GM18498 (cell line): ENCODE data around the gene P2RY6.
A peak's percentile ranks its signal among the peaks of the same experiment; 100 is the strongest.

Experiments
- ATAC-seq: cut with Tn5 transposase; IDR thresholded peaks from one replicate; pipeline ENCODE4 v1.9.1; 2021; ENCODE audit warnings: mild to moderate bottlenecking, moderate library complexity; ENCODE audit not compliant: unreplicated experiment

Gene P2RY6

DNA sequence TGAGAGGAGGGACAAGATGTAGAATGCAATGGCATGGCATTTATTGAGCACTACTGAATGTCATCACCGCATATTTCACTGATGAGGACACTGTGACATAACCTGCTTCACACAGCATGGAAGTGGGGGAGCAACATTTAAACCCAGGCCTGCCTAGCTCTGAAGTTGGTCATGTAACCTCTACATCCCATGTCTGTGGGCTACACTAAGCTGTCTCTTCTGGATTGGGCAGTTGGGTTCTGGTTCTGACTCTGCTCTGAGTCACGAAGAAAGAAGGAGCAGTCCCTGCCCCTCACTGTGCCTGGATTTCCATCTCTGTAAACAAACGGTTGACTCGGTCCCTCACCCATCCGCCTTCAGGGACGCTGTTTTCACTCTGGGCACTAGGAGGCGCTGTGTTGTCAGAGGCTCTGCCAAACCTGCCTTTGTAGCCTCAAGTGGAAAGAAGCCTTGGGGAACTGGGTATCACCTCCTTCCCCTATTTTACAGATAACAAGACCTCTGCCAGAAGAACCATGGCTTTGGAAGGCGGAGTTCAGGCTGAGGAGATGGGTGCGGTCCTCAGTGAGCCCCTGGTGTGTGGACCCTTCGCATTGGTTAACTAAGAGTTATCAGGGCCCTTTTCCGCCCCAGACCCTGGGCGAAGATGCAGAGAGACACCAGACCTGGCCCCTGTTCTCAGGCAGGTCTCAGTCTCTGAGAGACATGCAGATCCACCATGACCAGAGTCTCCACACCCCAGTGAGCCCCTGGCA is 23.3 kb downstream of the P2RY6 start:
- ATAC-seq: no peak

DNA sequence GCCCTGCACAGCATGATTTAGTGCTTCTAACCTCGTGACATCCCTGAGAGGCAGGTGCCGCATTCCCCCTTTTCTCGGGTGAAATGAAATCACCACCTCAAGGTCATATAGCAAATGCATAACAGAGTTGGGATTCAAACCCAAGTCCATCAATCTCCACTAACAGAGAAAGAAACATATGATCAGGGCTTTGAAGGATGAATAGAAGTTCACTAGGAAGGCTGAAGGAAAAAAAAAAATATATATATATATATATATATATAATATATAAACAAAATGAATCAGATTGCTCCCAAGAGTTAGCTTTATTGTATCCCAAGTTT is 23.8 kb downstream of the P2RY6 start:
- no peak for ATAC-seq

DNA sequence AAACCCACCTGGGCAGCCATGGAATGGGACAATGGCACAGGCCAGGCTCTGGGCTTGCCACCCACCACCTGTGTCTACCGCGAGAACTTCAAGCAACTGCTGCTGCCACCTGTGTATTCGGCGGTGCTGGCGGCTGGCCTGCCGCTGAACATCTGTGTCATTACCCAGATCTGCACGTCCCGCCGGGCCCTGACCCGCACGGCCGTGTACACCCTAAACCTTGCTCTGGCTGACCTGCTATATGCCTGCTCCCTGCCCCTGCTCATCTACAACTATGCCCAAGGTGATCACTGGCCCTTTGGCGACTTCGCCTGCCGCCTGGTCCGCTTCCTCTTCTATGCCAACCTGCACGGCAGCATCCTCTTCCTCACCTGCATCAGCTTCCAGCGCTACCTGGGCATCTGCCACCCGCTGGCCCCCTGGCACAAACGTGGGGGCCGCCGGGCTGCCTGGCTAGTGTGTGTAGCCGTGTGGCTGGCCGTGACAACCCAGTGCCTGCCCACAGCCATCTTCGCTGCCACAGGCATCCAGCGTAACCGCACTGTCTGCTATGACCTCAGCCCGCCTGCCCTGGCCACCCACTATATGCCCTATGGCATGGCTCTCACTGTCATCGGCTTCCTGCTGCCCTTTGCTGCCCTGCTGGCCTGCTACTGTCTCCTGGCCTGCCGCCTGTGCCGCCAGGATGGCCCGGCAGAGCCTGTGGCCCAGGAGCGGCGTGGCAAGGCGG is 24.5 kb downstream of the P2RY6 start:
- no peak for ATAC-seq

DNA sequence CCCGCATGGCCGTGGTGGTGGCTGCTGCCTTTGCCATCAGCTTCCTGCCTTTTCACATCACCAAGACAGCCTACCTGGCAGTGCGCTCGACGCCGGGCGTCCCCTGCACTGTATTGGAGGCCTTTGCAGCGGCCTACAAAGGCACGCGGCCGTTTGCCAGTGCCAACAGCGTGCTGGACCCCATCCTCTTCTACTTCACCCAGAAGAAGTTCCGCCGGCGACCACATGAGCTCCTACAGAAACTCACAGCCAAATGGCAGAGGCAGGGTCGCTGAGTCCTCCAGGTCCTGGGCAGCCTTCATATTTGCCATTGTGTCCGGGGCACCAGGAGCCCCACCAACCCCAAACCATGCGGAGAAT is 25.1 kb downstream of the P2RY6 start:
- no peak for ATAC-seq

DNA sequence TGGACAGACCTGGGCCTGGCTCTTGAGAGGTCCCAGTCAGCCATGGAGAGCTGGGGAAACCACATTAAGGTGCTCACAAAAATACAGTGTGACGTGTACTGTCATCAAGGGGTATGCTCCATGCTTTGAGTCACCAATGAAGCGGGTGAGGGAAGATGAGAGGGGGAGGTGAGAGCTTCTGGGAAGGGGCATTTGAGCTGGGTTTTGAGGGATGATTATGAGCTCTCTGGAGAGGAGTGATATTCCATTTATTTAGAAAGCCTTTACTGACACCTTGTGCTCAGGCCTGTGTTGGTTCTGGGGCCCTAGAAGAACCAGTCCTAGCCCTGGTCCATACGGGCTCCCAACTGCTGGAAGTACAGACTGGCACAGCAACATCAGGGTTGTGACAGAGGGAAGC is 25.6 kb downstream of the P2RY6 start:
- ATAC-seq: no peak

DNA sequence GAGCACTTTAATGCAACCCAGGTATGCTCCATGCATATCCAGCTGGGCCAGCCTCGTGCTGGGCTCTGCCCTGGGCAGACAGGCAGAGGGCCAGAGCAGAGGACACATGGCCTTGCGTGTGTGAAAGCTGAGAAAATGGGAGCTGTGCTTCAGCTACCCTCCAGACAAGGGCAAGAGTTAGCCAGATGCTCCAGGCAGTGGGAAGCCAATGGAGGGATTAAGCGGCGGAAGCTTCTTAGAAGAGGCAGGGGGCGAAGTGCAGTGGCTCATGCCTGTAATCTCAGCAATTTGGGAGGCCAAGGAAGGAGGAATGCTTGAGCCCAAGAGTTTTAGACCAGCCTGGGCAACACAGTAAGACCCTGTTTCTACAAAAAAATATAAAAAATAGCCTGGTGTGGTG is 26.1 kb downstream of the P2RY6 start:
- no peak for ATAC-seq

DNA sequence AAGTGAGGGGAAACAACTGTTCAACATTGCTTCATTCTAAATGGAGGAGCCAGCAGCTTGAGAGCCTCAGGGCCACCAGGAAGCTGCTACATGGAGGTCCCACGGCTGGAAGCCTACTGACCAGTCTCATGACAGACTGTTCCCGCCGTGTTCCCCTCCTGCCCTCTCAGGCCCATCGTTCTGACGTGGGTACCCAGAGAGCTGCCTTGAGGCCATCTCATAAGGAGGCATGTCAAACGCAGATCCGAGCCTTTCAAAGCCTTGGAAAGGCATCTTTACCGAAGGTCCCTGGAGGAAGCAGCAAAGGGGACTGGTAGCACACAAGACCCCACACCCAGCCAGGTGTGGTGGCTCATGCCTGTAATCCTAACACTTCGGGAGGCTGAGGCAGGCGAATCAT is 27.6 kb downstream of the P2RY6 start:
- ATAC-seq: no peak

DNA sequence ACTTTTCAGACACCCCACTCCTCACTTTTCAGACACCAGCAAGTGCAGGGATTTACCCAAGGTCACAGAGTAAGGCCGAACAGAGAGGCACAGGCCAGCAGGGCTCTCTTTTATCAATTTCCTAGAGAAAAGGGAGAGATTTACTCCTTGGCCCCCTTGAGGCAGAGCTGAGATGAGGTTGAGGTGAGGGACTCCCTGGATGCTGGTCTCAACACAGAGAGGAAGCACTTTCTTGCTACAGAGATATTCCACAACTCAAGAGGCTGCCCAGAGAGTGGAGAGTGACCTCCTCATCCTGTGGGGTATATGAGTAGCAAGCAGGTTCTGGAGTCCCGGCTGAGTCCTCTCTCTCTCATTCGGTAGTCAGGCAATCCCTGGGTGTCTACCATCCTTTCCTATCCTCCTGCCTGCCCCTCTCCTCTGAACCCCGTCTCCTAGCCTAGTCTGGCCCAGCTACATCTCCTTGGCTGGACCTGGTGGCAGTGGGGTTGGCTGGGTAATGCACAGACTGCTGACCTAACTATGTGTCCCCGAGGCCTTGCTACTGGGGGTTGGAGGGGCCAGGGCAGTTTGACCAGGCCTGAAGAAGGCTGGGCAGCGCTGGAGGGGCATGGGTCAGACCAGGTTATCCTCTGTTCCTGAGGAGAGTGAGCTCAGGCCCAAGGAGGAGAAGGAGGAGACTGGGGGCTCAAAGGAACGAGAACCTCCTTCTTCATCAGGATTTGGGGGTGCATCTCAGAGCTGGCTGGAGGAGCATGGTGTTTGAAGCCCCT is 34.1 kb downstream of the P2RY6 start:
- ATAC-seq: no peak

DNA sequence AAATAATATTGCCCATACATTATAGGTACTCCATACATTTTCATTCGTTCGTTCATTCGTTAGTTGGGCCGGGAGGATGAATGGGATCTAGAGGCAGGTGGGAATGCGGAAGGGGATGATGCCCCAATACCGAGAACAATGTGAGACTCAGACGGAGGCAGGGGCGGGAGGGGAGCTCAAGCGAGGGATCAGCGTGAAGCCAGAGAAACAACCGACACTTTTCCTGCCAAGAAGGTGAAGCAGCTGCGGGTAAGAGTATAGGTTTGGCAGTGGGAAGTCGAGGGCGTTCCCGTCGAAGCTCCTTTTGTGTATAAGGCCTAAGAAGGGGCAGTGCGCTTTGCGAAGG is 34.8 kb downstream of the P2RY6 start:
- ATAC-seq: no peak

DNA sequence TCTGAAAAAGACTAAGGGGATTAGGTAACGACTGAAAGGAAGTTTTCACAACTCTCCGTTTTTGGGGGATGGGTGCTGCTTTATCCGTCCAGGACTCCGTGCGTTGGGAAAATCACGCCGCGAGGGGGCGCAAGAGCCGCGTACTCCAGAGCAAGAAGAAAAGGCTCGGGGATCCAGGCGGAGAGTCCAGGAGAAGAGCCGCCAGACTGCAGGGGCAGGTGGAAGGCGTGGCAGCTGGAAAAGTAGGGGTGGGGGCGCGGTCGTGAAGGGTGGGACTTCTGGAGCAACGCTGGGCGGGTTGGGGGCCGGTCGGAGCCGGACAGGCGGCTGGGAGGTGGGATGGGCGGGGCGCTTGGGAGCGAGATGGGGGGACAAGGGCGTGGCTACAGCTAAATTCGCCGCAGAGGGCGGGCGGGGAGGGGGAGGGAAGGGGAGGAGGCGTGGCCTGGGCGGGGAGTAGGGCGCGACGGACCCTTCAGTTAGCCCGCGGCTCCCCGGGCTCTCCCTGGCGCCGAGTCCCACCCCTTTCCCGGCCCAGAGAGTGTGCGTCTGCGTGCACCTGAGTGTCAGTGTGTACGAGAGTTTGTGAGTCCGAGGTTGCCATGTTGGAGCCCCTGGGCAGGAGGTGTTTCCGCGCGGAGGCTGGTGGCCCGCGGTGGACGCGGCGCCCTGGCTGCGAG is 35.3 kb downstream of the P2RY6 start:
- ATAC-seq: peak; percentile 61

DNA sequence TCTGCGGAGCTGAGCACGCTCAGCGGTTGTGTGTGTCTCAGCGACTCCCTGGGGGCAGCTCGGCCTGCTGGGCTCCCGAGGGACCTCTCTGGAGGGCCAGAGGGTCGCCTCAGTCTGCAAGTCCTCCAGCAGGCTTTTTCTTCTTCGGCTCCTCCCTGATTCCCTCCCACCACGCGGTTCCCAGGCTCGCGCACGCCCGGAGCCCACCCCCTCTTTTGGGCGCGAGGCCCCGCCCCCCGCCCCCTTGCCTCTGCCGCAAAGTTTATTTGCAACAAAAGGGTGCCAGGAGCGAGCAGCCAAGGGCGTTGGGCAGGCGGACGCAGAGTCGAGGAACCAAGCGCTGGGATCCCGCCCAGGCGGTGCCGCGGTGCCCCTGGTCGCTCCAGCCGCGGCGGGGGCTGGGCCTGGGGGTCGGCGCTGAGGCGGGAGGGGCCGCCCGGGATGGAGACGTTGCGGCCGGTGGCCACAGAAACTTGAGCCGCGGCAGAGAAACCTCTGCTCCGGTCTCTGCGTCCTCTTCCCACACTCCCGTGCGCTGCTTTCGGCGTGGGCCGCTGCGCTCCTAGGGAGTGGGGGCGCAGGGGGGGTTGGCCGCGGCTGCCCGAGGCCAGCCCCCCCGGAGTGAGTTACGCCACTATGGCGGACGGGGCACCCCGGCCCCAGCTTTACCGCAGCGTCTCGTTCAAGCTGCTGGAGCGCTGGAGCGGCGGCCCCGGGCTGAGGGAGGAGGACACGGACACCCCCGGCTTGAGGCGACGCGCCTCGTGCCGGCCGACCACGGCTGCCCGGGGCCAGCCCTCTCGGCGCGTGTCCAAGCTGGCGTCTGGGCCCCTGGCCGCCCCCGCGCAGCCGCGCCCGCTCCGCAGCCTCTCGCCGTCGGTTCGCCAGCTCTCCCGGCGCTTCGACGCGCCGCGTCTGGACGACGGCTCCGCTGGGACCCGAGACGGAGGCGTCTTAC is 36.1 kb downstream of the P2RY6 start, which contains the start of gene ARHGEF17:
ARHGEF17 (plus strand) TSS at position 274 of the 958 bp plus-strand sequence; CDS start at position 637, 363 bp downstream.
- ATAC-seq: peak; percentile 28

DNA sequence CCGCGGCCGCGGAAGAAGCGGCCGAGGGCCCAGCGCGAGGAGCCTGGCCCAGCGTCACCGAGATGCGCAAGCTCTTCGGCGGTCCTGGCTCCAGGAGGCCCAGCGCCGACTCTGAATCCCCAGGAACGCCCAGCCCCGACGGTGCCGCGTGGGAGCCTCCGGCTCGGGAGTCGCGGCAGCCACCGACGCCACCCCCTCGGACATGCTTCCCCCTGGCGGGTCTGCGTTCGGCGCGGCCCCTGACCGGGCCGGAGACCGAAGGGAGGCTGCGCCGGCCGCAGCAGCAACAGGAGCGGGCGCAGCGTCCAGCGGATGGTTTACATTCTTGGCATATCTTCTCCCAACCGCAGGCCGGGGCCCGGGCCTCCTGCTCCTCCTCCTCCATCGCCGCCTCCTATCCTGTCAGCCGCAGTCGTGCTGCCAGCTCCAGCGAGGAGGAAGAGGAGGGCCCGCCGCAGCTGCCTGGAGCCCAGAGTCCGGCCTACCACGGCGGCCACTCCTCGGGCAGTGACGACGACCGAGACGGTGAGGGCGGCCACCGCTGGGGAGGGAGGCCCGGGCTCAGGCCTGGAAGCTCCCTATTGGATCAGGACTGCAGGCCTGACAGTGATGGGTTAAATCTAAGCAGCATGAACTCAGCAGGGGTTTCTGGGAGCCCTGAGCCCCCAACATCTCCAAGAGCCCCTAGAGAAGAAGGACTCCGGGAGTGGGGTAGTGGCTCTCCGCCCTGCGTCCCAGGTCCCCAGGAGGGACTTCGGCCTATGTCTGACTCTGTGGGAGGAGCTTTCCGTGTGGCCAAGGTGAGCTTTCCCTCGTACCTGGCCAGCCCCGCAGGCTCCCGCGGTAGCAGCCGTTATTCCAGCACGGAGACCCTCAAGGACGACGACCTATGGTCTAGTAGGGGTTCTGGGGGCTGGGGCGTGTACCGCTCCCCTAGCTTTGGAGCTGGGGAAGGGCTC is 37.1 kb downstream of the P2RY6 start:
- no peak for ATAC-seq

DNA sequence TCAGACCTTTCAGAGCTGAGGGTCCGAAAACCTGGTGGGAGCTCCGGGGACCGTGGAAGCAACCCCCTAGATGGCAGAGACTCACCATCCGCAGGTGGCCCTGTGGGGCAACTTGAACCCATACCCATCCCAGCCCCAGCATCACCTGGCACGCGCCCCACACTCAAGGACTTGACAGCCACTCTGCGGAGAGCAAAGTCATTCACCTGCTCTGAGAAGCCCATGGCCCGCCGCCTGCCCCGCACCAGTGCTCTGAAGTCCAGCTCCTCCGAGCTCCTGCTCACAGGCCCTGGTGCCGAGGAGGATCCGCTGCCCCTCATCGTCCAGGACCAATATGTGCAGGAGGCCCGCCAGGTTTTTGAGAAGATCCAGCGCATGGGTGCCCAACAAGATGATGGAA is 37.9 kb downstream of the P2RY6 start:
- no peak for ATAC-seq

DNA sequence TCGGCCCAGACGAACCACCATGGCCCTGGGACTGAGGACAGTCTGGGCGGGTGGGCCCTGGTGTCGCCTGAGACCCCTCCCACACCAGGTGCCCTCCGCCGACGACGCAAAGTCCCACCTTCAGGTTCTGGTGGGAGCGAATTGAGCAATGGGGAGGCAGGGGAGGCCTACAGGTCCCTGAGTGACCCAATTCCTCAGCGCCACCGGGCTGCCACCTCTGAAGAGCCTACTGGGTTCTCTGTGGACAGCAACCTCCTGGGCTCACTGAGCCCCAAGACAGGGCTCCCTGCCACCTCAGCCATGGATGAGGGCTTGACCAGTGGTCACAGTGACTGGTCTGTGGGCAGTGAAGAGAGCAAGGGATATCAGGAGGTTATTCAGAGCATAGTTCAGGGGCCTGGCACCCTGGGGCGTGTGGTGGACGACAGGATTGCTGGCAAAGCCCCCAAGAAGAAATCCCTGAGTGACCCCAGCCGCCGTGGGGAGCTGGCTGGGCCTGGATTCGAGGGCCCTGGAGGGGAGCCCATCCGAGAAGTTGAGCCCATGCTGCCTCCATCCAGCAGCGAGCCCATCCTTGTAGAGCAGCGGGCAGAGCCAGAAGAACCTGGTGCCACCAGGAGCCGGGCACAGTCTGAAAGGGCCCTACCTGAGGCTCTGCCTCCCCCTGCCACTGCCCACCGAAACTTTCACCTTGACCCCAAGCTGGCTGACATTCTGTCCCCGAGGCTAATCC is 38.7 kb downstream of the P2RY6 start:
- no peak for ATAC-seq

DNA sequence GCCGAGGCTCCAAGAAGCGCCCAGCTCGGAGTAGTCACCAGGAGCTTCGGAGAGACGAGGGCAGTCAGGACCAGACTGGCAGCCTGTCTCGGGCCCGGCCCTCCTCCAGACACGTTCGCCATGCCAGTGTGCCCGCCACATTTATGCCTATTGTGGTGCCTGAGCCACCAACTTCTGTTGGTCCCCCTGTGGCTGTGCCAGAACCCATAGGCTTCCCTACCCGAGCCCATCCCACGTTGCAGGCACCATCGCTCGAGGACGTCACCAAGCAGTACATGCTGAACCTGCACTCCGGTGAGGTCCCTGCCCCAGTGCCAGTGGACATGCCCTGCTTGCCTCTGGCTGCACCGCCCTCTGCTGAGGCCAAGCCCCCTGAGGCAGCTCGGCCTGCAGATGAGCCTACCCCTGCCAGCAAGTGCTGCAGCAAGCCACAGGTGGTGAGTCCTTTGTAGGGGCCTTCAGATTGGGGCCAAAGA is 39.3 kb downstream of the P2RY6 start:
- no peak for ATAC-seq

DNA sequence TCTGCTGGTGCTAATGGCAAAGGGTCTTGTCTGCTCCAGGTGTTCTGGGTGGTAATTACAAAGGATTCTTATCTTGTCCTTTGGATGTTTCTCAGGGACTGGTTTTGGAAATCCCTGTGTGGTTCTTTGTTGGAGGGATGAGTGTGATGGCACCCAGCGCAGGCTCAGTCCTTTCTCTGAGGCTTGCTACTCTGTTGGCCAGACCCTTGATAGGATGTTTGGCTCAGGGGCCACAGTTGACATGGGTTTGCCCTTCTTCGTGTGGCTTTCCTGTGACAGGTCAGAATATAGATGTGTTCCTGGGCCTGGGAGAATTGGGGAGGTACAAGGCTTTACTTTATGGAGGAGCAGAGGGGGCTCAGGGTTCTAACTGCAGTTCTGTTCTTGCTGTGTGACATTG is 39.9 kb downstream of the P2RY6 start:
- no peak for ATAC-seq

DNA sequence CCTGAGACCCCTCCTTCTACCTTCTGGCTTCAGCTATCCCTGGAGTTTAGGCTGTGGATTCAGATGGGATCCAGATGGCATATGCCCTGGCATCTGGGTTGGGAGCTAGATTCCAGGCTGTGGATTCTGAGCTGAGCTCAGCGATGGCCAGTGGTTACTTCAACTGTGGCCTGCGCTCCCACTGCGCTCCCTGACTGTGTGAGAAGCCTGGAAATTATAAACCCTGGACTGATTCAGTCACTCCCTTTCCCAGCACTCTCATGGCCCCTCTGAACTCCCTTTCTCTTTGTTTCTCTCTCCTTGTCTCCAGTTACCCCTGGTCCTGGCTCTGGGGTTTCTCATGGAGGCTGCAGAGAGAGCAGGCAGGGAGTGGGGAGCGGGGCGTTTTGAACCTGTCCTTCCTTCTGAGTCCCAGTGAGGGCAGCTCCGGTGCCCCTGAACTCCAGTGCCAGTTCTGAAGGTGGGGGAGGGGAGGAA is 40.8 kb downstream of the P2RY6 start:
- ATAC-seq: no peak

DNA sequence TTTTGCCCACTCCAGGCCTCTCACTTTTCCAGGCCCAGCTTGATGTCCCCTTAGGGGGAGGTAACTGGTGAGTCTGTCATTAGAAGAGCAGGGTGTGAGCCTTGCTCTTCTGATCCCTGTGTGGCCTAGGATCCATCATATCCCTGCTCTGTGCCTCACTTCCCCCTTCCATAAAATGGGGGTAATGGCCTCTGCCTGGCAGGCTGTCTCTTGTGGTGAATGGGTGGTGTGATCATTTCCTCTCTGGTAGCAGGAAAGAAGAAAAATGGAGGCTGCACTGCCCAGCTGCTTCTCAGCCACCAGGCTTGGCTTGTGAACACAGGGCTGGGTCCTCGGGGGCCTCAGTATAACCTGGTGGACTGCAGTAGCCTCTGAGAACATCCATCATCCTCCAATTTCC is 41.5 kb downstream of the P2RY6 start:
- ATAC-seq: no peak
